Activated T-cell treated with anti-CD3 and anti-CD28 coated beads, Interleukin-2, amount 50 U/mL, for 1 hour (primary cell): ENCODE measurements around the gene SLC45A3.

Source experiments
- DNase-seq: peaks from one replicate; pipeline ENCODE4 v3.0.0-alpha.2; 2020

Gene SLC45A3

DNA sequence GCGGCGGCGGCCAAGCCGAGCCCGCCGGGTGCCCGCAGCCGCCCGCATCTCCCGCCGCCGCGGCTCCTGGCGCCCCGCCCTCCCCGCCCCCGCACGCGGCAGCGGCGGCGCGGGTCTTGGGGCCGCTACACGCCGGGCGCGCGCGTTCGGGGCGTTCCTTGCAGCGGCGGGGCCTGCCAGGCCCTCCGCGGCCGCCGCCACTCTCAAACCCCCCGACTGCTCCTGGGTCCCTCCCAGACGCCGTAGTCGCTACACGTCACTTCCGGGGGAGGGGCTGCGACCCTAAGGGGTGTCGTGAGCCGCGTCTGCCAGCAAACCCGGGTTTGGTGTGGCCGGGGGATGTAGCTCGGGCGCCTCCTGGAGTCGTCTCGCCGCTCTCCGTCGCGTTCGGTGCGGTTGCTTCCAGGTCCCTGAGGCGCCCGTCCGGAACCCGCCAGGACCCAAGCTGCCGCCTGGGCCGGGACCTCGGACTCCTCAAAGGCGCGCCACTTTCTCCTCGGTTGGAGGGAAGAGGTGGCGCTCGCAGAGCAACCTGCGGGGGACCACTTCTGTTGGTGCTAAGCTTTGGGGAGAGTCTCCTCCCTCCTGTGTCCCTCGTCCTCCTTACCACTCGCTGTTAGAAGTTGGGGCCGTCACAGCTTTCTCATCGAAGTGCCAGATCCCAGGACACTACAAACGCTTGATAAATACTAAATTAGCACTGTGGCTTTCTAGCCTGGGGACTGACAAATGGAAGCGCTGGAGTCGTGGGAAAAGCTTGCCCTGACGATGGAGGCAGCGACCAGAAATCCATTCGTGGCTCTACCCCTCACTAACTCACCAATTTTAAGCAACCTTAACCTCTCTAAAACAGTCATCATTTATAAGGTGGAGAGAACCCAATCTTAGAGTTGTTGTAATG, 48.3 kb downstream of the SLC45A3 start, which contains the start of gene ELK4:
Gene ELK4, minus strand, starts transcription at position 244 of the 901 bp plus-strand sequence. CDS start 8,129 bp downstream, outside the sequence.
- peak; percentile 99 for DNase-seq

DNA sequence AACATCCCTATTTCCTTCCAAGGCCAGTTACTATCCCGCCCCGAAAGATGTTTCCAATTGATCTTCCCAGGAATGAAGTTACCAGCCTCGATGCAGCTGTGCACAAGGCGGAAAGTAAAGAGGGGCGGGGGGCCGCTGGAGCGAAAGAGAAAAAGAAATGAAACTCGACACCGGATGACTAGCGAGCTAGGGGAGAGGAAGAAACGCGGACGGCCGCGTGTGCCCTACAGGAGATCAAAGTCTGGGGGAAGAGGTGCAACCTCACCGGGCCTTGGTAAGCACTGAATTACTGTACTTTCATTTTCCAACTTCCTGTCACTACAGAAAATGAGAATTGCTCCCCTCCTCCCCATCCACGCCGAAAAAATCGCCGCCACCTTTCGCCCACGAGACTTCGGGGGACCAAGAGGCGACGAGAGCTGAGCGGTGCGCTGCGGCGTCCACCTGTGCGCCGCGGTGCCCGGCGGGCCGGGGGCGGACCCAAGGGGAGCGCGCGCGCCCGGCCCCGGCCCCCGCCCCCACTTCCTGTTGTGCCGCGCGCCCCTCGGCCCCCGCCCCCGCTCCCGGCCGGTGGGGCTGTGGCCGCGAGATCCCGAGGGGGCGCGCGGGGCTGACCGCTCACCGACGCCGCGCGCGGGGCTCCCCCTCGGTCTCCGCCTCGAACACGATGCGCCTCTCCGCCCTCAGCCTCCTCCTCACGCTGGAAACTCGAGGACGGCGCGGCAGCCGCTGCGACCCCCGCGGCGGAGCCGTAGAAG, 49.1 kb downstream of the SLC45A3 start:
- peak; percentile 76 for DNase-seq

DNA sequence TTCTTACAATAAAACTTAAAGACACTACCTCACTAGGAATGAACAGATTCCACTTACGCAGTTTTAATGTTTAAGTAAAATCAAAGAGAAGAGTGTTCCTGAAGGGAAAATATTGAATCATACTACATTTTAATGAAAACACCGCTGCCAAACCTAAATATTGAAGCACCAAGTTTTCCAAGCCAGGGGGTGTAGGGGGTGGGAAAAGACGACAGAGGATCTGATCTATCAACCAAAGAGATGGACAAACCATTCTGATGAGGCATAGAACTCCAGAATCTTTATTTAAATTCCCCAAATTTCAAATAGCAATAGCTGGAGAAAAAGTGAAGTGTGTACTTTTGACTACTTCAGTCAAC, 49.7 kb downstream of the SLC45A3 start:
- DNase-seq, result no peak

DNA sequence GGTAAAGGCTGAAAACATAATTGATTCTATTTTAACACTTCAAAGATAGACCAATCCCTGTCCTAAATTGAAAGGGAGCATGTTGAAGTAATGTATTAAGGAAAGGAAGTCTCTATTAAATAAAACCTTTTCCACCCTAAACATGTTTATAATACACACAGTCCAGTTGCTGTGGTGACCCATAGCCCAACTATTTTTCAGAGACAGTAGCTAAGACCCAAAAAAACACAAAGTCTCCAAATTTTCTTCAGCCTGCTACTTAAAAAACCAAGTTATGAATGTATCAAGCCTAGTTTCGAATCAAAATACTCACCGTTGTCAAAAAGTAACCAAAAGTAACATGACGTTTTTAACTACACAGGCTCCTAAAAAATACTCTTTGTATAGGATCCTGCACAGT, 50.1 kb downstream of the SLC45A3 start:
- no peak for DNase-seq

DNA sequence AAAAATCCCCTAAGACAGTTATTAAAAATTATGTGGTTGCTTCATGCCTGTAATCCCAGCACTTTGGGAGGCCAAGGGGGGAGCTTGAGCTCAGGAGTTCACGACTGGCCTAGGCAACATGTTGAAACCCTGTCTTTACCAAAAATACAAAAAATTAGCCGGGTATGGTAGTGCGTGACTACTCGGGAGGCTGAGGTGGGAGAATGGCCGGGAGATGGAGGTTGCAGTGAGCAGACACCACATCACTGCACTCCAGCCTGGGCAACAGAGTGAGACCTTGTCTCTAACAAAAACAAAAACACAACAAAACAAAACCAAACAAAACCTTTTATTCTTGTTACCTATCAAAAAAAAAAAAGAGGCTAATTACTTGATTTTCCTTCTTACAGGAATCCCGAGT, 50.6 kb downstream of the SLC45A3 start:
- DNase-seq, result no peak

DNA sequence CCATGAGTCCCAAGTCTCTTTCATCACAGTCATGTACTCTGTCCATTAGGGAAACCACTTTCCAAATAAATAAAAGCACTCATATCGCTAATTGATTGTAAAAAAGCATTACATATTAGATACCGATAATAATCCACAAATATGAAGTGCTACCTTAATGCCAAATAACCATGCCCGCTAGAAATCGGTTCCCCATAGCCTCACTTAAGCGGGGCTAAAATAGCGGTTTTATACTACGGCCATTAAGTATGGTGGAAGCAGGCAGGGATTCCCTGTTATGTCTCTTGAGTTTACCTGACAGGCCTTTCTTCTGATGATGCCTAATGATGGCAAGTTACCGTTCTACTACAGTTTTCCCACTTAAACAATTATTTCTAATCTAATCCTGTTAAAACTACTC, 52.4 kb downstream of the SLC45A3 start:
- DNase-seq, result no peak

DNA sequence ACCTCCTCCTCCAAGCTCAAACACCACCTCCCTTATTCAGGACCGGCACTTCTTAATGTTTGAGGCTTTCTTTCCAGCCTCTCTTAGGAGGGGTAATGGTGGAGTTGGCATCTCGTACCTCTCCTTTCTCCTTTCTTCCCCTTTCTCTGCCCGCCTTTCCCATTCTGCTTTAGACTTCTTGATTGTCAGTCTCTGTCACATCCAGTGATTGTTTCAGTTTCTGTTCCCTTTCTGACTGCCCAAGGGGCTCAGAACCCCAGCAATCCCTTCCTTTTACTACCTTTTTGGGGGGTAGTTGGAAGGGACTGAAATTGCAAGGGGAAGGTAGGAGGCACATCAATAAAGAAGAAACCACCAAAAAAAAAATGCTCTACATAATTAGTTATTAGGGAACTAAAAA, 54.1 kb downstream of the SLC45A3 start:
- DNase-seq, result no peak

DNA sequence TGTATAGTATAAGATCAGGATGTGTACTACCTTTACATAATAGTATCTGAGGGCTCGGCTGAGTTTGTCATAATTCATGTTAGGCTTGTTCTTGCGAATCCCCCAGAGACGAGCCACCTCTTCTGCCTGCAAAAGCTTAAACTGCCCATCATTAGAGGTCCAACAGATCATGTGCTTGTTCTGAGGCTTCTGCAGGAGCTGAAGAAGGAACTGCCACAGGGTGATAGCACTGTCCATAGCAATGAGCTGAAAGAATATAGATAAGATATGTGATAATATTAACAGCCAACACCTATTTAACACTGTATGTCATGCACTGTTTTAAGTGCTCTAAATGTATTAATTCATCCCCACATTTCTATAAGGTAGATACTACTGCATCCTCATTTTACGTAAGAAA, 56.7 kb downstream of the SLC45A3 start:
- DNase-seq, result no peak

DNA sequence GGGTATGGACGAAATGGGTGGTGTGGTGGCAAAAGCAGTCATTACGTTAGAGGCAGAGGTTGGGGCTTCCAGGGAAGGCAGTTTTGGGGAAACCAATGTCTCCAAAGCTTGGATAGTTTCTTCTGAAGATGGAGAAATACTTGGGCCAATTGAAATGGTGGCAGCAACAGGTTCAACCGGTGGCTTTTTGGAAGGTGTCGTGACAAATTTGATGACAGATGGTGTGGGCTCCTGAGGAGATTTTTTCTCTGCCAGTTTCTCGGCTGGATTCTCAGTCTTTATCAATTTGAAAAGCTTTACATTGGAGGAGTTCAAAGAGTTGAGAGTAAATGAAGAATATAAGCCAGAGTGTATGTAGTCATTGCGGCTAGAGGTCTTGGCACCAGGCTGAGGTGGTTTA, 60.0 kb downstream of the SLC45A3 start:
- no peak for DNase-seq

DNA sequence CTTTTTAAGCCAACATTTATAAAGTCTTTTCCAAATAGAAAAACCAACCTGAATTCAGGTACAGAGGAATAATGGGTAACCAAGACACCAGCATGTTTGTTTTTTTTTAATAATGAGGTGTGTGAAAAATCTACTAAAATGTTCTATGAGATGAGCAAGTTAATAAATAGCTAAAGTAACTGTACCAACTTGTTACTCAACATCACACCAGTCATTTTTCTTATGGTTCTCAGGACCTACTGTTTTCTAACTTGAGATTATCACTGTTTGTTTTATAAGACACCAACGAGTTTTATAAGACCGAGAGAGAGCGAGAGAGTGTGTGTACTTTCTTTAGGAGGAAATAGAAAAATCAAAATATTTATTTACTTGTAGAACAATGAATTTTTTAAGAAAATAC, 60.9 kb downstream of the SLC45A3 start:
- DNase-seq, result no peak

DNA sequence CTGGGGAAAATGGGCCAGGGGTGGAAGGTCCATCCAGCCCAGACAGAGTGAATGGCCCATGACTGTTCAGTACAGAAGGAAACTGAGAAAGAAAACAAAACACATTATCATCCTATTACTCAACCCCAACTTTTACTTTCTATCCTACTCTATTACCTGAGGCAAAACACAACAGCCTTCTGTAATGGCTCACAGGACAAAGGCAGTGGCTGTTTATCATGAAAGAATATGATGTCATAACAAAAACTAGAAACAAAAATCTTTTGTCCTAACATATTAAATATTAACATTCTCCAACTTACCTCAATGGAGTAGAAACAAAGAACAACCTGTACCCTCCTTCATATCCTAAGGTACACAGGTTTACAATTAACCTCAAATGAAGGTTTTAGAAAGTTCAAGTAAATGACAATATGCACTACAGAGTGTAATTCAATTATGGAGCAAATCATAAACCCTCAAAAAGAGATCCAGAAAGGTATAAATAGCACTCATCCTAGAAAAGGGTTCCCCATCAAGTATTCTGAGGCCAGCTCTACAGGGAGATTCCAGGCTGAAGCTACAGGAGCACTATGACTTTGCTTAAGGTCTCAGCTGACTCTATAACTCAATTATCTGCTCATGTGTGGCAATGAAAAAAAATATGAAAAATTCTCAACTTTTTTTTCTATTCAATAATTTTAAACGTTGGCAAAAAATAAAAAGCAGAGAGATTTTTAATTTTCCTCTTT, 63.6 kb downstream of the SLC45A3 start:
- DNase-seq, result no peak

DNA sequence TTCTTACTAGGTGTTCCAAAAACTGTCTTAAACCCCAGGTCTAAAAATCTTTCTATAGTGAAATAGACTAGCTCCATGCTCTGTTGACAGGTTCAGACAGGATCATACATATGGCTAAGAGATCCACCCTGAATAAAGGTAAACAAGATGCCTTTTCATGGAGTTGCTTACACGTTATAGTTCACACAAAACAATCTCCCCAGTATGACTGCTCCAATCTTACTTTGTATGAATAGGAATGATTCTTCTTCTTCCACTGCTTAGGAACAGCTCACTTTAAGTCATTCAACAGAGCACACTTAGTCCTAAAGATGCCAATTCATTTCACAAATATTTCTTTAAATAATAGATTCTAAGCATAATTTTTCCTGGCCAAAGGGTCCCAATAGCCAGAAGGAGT, 64.5 kb downstream of the SLC45A3 start:
- no peak for DNase-seq

DNA sequence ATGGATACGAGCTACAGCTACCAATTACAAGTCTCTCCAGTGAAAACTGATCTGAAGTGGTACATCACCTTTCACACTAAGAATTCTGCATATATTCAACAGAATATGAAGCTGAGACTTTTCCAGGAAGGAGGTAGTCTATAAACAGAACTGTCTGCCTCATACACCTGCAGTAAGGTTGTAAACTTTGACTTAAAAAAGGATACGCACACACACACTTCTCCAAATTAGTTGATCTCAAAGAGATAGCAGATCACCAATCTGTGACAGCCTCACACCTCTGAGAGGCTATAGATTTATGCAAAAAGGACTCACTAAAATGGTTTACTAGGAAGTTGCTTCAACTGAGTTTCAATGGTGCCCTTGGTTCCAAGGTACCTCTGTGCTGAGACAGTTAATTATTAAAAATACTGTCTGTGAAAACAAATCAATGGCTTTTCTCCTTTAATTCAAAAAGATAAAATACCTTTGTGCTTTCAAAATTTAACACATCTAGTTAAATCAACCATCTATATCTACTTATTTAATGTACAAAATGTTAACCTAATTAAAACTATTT, 66.4 kb downstream of the SLC45A3 start:
- no peak for DNase-seq

DNA sequence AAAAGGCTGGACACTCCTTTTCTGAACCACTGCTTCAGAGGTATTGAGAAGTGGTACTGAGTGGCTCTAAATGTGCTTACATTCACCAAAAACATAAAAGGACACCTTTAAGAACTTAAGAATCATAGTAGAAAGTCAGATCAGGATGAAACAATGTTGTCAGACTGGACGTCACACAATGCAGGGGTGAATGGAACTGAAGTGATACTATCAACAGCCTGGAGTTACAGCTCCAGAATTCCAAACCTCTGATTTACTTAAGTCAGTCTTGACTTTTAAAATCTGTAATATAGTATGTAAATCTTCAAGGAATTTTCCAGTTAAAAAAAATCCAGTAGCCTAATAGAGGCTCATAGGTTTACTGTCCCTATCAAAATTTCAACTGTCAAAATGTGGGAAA, 67.8 kb downstream of the SLC45A3 start:
- no peak for DNase-seq

DNA sequence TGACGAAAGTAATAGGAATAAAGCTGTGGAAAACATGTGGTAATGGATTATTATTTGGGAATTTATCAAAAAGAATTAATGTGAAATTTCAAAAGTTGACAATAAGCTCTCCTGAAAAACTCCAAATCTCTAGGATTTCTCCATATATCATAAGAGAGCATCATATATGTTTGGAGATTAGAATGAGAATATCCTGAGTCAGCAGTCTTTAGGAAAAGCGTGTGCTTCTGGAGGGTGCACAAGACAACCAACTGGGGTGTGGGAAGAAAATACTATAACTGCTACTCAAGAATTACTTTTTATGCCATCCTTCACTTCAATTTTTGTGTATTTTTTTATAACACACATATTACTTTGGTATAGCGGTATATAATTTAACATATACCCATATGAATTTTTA, 68.2 kb downstream of the SLC45A3 start:
- no peak for DNase-seq

DNA sequence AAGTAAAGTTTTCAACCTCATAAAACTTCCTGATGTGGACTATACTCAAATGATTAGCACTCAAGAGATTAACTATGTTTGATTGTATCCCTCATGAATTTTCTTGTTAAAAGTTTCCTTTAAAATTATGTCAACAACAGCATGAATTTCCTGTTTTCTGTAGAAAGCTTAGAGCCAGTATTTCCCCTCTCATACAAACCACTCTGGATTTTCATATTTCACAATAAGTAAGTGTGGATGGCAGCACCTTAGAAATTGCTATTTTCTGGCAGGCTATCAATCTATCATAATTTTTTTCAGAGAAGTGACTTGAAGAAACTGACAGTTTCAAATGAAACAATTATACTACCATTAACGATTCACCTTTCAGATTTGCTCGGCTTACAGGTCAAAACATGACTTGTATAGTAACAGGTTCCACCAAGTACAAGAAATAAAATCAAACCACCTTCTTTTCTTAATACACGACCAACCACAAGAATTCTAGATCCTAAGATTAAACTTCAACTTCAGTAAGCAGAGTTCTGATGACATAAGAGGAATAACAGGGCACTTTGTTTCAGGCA, 69.3 kb downstream of the SLC45A3 start:
- no peak for DNase-seq

DNA sequence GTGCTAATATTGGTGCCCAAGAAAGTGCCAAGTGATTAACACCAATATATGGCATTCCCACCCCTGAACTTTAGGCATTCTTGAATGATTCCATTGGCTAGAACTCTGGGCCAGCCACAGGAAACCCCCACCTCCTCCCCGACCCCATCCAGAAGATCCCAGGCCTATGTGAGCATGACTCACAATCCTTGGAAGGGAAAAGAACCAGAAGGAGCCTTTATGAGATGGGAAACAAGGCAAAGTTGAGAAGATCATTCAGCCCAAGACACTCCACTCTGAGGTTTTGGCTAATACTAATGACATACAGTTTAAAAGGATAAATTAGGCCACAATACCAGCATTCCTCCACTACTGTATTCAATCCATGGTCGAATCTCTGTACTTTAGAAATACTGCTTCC, 70.3 kb downstream of the SLC45A3 start:
- no peak for DNase-seq
